ENCODE measurements around the gene GPR158. TPM values are rescaled to one million over a fixed set of nuclear protein-coding genes. Genes with fewer than 3 reads are reported as not detected.
A peak's percentile ranks its signal among the peaks of the same experiment; 100 is the strongest.
"Not testable (repeated sequence)": the region's sequence is repeated elsewhere in the genome, so short reads cannot be mapped to it uniquely, and the experiment has no call there.

Gene GPR158, protein sequence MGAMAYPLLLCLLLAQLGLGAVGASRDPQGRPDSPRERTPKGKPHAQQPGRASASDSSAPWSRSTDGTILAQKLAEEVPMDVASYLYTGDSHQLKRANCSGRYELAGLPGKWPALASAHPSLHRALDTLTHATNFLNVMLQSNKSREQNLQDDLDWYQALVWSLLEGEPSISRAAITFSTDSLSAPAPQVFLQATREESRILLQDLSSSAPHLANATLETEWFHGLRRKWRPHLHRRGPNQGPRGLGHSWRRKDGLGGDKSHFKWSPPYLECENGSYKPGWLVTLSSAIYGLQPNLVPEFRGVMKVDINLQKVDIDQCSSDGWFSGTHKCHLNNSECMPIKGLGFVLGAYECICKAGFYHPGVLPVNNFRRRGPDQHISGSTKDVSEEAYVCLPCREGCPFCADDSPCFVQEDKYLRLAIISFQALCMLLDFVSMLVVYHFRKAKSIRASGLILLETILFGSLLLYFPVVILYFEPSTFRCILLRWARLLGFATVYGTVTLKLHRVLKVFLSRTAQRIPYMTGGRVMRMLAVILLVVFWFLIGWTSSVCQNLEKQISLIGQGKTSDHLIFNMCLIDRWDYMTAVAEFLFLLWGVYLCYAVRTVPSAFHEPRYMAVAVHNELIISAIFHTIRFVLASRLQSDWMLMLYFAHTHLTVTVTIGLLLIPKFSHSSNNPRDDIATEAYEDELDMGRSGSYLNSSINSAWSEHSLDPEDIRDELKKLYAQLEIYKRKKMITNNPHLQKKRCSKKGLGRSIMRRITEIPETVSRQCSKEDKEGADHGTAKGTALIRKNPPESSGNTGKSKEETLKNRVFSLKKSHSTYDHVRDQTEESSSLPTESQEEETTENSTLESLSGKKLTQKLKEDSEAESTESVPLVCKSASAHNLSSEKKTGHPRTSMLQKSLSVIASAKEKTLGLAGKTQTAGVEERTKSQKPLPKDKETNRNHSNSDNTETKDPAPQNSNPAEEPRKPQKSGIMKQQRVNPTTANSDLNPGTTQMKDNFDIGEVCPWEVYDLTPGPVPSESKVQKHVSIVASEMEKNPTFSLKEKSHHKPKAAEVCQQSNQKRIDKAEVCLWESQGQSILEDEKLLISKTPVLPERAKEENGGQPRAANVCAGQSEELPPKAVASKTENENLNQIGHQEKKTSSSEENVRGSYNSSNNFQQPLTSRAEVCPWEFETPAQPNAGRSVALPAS (N-terminal part only)
- 10.0 and 13.7 TPM in 2 replicates for total RNA-seq (2014; rRNA removed; shearing (Covaris generic))

DNA sequence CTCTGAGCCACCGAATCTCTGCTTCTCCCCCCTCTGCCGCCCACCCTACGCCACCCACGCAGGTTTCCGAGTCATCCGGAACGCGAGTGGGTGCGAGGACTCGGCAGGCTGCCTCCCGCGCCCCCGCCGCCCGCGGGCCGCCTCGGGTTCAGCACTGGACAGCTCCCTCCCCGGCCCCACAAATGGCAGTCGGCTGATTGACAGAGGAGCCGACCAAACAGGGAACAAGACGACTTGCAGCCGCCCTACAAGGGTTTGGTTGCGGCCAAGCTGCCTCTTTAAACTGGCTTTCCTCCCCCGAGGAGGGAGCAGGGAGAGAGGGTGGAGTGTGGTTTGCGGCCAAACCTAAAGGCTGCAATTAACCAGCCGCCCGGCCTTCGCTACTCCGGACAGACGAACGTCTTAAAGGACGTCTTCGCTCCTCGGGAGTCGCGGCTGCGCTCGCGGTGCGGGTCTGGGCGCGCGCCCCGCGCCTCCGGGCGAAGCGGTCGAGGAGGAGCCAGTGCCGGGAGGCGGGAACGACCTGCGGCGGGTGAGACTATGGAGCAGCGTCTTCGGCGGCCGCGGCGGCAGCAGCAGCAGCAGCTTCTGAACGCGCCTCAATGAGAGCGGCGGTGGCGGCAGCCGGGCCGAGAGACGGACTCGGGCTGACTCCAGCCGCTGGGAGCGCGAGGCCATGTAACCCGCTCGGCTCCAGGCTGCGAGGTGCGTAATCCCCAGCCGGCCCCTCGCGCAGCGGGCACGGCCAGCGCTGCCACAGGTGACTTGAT lies at the start of gene GPR158:
Gene GPR158, plus strand, starts transcription at position 541 of the 770 bp plus-strand sequence. CDS start 420 bp downstream, outside the sequence.
- peak; percentile 97 for DNase-seq (ENCODE audit: low read depth)

DNA sequence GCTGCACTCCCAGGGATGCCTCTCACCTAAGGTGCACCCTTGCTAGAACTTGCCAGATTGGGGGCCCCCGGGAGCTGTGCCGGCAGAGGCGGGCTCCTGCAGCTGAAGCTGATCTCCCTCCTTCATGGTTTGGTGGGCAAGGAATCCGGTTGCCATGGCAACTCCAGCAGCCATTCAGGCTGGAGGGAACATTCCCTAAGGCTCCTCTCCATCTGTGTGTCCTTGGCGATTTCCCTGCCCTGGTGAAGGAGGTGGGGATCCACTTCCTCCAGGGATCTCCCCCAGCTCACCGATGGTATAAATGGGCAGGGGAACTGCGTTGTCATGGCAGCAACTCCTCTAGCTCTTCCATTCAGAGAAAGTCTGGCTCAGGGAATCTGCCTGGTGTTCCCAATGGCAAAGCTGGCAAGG lies 49.6 kb upstream of the GPR158 start:
- no peak for DNase-seq (ENCODE audit: low read depth)

DNA sequence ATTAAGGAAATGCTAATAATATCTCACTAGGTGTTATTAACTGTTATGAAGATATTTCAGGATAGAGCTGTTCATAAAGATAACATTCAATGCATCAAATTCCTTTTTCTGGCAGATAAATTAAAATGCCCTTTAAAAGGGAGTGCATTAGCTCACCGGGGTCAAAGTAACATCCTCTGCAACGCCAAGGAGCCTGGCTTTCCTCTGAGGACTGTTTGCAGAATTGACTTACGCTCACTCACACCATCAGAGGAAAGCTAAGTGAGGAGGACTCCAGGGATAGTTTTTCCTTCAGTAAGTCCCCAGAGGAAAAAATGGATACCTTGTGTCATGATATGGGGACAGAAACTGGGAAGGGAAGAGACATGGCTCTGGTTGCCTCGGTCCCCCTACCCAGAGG lies 45.2 kb upstream of the GPR158 start:
- no peak for DNase-seq (ENCODE audit: low read depth)

DNA sequence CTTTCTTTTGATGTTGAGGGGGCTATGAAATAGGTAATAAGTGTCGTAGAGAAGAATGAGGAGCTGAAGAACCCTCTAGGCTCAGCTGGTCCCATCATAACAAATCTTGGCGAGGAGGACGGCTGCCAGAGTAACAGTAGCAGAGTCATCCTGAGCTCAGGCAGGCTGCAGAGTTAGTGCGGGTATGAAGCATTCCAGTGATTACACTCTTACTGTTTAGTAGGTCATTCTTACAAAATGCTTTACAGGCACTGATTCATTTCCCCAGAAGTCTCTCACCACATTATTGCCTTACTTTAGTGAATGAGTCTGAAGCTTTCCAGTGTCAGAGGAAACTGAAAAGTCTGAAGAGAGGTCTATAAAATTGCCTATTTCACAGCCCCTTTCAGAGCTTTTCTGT lies 43.9 kb upstream of the GPR158 start:
- DNase-seq (ENCODE audit: low read depth), result no peak

DNA sequence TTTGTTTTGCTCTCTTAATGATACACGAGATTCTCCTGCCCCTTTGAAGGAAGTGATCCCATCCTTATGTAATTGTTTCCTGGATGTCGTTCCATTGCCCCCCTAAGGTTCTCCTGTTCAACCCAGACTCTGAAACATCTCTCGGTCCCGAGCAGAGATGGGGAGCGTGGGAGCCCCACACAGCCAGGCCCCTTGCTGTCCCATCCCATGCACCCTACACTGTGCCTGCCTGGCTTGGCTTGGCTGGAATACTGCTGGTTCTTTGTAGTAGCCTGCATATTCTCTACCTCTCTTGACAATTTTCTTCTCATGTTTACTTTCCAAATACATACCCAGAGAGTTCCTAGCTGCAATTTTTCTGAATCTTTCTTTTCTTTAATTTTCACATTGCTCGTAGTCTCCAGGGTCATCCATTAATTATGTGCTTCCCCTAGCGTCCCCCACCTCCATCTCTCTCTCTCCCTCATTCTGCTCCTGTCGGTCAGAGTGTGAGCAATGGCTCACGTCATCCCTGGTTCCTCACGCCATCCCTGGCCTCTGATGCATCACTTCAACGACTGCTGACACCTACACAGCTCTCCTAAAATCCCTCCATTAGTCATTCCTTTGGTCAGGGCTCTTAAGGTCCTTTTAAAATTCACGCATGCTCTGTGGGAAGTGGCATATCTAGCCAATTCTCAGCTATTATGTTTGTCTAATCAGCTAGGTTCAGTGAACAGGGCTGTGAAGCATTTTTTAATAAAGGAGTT lies 32.5 kb upstream of the GPR158 start:
- DNase-seq (ENCODE audit: low read depth), result peak; percentile 14

DNA sequence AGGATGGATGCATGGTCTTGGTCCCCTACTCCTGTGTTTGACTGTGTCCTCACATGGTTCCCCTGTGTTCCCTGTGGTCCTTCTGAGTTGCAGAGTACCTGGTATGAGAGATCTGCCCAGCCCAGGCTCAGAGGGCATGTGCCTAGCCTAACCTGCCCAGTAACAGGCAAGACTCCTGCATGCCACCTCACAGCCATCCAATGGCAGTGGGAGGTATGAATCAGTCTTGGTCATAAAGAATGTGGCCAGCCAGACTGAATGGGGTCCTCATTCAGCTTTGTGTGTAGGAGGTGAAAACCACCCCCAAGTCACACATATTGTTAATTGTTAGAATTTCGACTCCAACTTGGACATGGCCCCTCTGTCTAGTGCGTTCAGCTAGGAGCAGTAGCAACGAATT lies 17.2 kb upstream of the GPR158 start:
- DNase-seq (ENCODE audit: low read depth), result no peak

DNA sequence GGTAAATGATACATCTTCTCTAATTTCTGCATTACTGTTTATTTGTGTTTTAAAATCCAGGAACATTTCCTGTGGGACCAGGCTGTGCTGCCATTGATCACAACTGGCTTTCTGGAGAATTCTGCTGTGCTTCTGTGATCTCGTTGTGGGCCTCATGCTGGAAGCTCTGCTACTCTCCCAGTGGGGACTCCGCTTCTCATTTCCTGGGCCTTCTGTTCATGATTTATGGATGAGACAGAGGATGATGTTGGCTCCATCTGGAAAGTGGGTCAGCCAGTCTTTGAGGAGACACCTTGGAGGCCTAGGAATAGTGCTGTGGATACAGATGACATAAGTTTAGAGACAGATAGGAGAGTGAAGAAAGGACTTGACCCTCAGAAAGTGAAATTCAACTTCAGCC lies 15.2 kb upstream of the GPR158 start:
- no peak for DNase-seq (ENCODE audit: low read depth)

DNA sequence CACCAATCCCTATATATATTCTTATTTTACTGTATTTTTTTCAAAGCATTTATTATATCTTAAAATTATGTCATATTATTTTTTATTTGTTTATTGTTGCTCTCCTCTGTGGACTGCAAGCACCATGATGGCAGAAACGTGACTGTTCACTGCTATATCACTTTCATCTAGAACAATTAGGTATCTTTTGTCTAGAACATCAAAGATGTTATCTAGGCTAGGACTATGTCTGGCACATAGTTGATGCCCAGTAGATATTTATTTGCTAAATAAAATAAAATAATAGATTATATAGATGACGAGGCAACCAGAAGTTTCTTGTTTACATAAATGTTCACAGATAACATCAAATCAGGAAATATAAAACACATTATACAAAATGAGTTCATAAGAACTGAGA lies 12.4 kb upstream of the GPR158 start:
- DNase-seq (ENCODE audit: low read depth), result no peak

DNA sequence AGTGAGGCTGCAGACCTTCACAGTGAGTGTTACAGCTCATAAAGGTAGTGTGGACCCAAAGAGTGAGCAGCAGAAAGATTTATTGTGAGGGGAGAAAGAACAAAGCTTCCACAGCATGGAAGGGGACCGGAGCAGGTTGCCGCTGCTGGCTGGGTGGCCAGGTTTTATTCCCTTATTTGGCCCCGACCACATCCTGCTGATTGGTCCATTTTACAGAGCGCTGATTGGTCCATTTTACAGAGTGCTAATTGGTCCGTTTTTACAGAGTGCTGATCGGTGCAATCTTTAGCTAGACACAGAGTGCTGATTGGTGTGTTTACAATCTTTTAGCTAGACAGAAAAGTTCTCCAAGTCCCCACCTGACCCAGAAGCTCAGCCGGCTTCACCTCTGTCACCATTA lies 11.3 kb upstream of the GPR158 start:
- DNase-seq (ENCODE audit: low read depth), result not testable (repeated sequence)

DNA sequence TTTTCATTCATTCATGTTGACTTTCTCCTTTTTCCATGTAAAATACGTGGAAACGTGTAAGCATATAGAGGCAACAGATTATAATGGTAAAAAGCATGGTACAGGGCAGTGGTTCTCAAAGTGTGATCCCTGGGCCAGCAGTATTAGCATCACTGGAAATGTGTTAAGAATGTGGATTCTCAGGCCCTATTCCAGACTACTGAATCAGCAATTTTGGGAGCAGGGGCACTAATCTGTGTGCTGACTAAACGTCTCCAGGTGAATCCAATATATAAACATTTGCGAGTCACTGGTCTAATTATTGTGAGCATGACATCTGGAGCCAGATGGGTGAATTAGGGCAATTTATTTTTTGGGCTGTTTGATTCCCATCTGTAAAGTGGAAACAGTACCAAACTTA lies 5.1 kb upstream of the GPR158 start:
- no peak for DNase-seq (ENCODE audit: low read depth)

DNA sequence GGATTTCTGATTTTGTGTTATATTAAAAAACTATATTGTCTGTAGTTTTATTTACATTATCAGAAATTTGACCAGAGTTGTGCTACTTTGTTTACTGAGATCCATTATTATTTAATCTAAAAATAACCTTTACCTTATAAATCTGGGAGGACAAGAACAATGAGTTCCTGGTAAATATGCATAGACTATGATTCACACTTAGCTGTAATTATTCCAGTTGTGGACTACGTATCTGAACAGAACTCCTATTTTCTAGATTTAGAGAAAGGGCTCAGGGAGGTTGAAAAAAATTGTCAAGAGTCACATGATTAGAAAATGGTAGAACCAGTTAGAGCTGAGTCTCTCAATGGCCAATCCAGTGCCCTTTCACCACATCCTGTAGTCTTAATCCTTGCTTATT lies 4.2 kb upstream of the GPR158 start:
- no peak for DNase-seq (ENCODE audit: low read depth)

DNA sequence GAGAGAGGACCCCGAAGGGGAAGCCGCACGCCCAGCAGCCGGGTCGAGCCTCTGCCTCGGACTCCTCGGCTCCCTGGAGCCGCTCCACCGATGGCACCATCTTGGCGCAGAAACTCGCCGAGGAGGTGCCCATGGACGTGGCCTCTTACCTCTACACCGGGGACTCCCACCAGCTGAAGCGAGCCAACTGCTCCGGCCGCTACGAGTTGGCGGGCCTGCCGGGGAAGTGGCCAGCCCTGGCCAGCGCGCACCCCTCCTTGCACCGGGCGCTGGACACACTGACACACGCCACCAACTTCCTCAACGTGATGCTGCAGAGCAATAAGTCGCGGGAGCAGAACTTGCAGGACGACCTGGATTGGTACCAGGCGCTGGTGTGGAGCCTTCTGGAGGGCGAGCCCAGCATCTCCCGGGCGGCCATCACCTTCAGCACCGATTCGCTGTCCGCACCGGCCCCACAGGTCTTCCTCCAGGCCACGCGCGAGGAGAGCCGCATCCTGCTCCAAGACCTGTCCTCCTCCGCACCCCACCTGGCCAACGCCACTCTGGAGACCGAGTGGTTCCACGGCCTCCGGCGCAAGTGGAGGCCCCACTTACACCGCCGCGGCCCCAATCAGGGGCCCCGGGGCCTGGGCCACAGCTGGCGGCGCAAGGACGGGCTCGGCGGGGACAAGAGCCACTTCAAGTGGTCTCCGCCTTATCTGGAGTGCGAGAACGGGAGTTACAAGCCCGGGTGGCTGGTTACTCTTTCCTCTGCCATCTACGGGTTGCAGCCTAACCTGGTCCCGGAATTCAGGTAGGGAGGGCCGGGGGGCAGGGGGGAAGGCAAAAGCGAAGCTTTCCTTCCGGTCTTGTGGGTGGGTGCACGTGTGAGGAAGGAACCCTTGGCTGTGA lies 973 bp downstream of the GPR158 start:
- DNase-seq (ENCODE audit: low read depth), result no peak

DNA sequence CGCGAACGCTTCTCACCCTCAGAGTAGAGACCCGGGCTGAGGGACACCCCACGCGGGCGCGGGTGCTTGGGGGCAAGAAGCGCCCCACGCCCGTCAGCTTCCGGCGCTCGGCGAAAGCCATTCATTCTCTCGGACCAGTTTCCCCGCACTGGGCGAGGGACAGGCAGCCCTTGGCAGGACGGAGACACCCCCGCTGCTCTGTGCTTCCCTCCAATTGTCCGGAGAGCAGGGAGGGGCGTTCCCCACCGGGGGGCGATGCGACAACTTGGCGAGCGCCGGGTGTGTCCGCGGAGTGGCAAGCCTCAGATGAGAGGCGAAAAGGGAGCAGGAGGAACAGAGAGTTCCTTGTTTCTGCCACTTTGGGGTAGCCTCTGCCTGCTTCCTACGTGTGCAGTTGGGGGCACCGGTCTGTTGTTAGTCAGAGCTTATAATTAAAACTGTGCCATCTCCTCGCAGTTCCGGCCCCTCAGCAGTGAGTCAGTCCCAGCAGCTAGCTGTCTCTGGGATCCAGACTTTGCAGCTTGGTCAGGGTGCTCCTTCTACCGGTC lies 1.7 kb downstream of the GPR158 start:
- DNase-seq (ENCODE audit: low read depth), result no peak

DNA sequence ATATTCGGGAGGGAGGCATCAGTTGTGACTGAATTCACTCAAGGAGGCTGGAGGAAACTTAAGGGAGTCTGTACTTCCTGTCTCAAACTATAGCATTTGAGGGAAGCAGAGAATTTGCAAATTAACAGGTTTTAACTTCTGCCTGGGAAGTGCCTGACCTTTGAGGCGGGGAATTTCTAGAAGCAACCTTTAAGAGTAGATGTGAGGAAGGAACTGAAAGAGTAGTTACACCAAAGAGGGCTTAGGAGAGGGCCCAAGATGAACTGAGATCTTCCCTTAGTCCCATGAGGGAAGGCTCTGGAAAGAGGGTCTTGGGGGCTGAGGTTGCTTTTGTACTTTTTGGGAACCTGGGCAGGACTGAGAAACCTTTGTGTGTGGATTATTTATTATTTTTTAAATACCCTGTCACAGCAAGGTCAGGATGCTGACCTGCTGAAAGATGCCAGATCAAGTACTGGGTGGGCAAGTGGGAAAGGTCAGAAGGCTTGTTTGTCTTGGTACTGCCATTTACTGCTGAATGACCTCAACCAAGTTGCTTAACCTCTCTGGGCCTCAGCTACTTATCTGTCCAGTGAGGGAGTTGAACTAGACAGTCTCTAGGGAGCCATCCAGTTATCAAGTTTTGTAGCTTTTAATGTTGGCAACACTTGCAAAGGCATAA lies 2.4 kb downstream of the GPR158 start:
- no peak for DNase-seq (ENCODE audit: low read depth)

DNA sequence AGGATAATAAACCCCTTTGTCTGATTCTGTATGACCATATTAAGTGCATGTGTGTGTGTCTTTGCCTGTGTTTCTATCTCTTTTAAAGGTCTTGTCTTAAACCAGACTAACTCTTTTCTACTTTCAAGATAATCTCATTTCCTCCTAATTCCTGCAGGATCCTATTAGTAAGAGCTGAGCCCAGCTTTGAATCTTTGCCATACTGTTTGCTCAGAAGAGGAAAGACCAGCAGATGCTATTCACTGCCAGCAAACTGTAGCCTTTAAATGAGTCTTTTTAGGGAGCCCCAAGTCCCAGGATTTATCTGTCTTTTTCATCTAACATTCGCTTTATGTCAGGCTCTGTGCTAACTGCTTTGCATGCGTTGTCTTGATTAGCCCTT lies 2.9 kb downstream of the GPR158 start:
- DNase-seq (ENCODE audit: low read depth), result no peak

DNA sequence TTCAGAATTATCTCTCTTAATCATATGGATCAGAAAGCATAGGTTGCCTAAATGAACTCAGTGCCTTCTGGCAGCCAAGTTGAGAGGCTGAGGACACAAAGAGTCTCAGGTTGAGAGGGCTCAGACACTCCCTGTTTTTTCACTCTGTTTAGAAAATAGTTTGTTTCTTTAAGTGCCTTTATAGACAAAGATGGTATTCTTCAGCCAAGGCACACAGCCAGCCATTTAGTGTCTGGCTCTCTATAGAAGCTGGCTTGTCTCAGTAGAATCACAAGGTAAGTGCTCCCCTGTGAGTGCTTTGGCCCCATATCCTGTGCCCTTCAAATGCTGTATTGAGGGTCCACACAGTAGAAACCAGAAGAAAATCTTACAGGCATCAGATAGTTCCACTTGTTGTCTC lies 3.6 kb downstream of the GPR158 start:
- no peak for DNase-seq (ENCODE audit: low read depth)

DNA sequence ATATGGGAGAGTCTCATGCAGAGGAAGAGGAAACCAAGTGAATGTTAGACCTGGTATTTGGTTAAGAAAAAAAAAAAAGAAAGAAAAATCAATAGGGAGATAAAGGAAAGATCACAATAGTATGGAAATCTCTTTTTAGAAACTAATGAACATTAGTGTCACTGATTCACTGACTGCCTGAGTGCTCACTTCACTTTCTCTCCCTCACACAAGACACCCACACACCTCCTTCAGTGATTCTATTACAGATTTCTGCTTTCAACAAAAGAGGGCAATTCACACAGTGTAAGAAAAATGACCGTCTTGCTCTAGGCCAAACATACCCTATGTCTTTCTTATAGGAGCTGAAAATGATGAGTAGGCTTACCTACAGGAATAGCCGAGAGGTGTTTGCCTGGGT lies 6.0 kb downstream of the GPR158 start:
- DNase-seq (ENCODE audit: low read depth), result no peak

DNA sequence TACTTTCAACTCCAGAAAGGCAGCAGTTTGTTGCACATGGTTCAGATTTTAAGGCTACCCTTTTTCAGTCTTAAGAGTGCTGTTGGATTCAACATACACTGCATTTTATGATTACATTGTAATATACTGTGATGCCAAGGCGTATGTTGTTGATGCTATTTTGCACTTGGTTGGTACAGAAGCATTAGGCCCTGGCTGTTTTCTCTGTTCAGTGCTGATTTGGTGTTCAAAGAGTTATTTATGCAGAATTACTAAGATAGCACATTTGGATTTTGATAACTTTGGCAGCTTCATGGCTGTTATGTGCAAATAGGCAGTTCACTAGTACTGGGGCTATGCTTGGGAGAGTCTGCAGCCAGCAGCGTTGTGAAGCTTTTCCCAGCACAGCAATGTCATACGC lies 7.8 kb downstream of the GPR158 start:
- DNase-seq (ENCODE audit: low read depth), result no peak

Data from RPMI7951 (cell line).